Stimulated activated CD4-positive, alpha-beta T cell treated with anti-CD3 and anti-CD28 coated beads, Interleukin-15, amount 100 ng/mL, for 48 hours (primary cell): ENCODE measurements around the gene RAB40C.
A peak's percentile ranks its signal among the peaks of the same experiment; 100 is the strongest.

ENCODE experiments used
- DNase-seq, 2 donors: peaks; one replicate each; pipeline ENCODE4 v3.0.0-alpha.2; 2020; ENCODE audit warnings: low read depth in 2 of 2

Gene RAB40C

GRCh38 chr16:646679-647172, 56.9 kb downstream of the RAB40C start:
- DNase-seq: no peak

DNA sequence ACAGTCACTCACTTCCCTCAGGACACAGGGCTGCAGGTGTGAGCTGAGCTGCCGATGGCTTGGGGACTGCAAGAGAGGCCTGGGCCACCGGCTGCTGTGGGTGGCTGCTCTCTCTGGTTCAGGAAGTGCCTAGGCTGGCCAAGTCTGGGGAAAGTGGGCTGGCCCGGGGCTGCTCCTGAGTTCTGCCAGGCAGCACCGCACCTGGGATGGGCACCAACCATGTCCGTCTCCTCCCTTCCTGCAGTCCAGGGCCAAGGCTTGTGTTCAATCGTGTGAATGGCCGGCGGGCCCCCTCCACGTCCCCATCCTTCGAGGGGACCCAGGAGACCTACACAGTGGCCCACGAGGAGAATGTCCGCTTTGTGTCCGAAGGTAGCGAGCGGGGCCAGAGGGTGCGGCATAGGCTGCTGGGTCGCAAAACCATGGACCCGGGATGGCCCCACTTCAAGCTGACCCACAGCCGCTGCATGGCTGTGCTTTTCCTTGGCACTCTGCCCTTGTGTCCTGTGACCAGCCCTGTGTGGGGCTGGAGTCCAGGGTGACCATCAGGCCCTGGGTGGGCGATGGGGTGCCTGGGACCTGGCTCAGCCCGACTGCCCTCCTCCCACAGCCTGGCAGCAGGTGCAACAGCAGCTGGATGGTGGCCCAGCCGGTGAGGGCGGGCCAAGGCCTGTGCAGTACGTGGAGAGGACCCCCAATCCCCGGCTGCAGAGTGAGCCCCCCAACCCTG, 57.5 kb downstream of the RAB40C start:
- no peak for DNase-seq

DNA sequence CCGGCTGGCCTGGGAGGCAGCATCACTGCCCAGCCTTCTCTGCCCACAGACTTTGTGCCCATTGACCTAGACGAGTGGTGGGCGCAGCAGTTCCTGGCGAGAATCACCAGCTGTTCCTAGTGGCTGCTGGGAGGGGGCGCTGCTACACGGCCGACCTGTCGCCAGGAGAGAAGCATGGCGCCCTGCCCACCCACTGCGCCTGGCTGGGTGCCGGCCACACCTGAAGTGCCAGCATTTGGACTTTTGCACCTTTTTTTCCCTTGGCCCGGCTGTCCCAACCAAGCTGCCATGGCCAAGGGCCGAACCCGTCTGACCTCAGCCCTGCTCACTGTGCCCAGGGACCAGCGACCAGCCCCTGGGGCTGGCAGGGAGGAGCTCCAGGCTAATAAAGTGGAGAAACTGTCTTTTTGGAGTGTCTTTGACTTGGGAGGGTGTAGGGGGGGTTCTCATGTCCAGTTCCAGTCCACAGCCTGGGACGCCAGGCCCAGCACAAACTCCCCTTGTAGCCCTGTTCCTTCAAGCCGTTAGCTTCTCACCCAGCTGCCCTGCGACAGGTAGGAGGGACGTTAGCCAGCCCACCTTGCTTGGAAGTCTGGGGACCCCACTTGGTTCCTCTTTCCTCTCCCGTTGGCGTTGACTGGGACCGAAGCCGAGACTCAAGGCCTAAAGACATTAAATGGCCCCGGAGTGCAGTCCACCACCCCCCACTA, 58.4 kb downstream of the RAB40C start:
- DNase-seq: peak in 1 of 2 donors; percentile 47

DNA sequence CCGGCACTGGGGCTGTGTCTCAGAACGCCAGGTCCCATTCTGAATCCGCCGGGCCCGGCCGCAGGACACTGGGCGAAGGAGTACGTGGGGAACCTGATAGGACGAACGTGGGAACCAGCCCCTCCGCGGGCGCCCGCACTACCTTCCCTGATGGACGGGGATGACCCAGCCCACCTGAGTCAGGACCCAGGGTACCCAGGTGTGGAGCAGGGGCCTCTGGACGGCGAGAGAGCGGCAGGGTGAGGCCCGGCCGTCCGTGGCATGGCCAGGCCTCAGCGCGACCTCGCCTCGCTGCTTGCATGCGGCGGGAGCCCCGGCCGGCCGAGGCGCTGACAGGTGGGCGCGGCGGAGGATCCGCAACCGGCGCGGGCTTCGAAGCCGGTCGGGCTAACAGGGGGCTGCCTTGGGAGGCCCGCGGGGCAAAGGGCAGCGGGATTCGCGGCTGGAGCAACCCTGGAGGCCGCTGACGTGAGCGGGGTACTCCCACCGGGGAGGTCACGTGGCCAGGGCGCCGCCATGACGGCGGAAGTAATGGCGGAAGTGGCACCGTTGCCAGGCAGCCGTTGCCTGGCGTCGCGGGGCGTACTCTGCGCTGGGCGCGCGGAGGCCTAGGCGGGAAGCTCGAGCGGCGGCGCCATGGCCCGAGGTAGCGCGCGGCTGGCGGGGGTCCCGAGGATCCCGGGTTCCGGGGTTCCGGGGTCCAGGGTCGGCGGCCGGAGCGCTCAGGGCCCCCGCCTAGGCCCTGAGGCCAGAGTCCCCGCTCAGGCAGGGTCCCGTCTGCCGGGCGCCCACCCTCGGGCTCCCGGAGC, 59.1 kb downstream of the RAB40C start, which contains the start of gene WDR90:
TSS of gene WDR90 (plus strand) at position 585 of the 809 bp plus-strand sequence. CDS start at position 637, 52 bp downstream.
- peak; percentile 84 to 91 for DNase-seq

DNA sequence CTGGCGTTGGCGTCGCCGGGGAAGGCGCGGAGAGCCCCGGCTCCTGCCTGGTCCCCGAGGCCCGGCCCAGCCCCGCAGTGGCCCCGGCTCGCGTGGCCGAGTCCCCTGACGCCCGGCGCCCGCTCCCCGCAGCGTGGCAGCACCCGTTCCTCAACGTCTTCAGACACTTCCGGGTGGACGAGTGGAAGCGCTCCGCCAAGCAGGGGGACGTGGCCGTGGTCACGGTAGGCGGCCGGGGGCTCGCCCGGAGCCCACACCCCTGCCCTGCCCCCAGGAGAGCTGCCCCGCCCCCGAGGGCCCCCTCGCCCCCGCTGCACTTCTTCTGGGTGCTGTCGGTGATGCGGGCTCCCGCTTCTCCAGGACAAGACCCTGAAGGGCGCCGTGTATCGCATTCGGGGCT, 59.8 kb downstream of the RAB40C start:
- DNase-seq: no peak

DNA sequence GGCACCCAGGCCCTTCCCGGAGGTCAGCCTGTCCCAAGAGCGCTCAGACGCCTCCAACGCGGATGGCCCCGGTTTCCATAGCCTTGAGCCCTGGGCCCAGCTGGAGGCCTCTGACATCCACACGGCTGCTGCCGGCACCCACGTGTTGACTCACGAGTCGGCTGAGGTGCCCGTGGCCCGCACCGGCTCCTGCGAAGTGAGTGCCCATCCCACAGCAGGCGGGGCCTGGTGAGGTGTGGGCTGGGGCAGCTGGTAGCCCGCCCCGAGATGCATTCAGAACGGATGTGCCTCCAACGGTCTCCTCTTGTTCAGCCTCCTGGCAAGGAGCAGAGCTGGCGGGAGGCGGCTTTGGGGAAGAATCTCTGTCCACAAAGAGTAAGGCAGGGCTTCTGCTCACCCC, 62.0 kb downstream of the RAB40C start:
- no peak for DNase-seq

GRCh38 chr16:652454-653305, 62.8 kb downstream of the RAB40C start:
- DNase-seq: no peak

DNA sequence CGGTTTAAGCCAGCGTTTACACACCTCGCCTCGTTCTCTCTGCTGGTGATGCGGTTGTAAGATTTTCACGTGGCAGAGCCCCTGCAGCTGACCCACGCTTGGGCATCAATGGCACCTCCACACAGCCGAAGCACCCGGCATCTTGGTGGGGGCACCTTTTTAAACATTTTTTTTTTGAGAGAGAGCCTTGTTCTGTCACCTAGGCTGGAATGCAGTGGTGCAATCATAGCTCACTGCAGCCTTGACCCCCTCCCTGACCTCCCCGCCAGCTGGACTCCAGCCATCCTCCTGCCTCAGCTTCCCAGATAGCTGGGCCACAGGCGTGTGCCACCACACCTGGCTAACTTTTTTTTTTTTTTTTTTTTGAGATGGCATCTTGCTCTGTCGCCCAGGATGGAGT, 64.2 kb downstream of the RAB40C start:
- DNase-seq: no peak

- no peak for DNase-seq
These were observed 67.6 kb downstream of the RAB40C start for GRCh38 chr16:657487-657886.

GRCh38 chr16:658679-659571, 69.1 kb downstream of the RAB40C start:
- DNase-seq: no peak

DNA sequence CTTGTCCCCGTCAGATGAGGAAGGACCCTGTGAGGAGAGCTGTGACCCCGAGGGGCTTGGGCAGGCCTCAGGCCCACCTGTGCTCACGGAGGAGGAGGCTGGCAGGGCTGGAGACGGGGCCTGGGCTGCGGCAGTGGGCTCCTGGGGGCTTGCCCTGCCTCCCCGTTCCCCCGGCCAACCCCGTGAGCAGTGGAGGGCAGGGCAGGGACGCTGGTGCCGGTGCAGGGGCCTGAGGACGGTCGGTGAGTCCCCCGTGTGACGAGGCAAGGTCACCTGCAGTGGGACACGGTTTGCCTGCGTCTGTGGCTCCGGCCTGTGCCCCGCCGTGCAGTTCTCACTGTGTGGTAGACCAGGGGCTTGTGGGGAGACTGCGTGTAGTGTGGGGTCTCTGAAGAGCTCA, 69.8 kb downstream of the RAB40C start:
- no peak for DNase-seq

DNA sequence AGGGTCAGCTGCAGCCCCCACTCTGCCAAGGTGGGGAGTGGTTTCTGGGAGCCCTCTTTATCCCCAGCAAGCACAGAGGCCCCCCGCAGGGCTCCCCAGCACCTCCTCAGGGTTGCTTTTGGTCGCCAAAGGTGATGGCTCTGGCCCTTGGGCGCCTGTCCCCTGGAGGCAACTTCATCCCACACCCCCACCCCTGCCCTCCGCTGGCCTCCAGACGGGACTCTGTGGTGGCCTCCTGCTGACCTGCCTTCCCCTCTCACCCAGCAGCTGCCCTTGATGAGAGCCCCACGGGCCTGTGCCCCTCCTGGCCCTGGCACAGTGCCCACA, 70.2 kb downstream of the RAB40C start:
- DNase-seq: no peak

DNA sequence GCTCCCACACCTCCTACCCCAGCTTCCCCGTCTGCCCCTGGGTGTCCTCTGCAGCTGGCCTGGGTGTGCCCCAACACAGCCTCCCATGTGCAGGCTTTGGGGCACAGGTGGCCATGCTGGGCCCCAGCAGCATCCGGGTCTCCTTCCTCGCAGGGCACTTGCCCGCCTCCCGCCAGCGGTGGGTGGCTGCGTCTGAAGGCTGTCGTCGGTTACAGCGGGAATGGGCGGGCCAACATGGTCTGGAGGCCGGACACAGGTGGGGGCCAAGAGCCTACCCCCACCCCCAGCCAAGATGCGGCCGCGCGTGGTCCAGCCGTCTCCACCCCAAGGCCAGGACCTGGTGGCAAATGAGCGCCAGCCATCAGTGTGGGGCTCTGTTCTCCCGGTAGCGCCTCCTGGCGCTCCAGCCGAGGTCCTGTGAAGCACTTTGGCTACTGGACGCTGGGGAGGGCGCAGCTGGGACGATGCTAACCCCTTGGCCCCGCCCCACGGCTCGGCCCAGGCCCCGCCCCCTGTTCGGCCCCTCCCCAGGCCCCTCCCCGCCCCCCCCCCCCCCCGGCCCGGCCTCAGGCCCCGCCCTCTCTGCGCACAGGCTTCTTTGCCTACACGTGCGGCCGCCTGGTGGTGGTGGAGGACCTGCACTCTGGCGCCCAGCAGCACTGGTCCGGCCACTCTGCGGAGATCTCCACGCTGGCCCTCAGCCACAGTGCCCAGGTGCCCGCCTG, 70.8 kb downstream of the RAB40C start:
- peak; percentile 57 to 59 for DNase-seq

DNA sequence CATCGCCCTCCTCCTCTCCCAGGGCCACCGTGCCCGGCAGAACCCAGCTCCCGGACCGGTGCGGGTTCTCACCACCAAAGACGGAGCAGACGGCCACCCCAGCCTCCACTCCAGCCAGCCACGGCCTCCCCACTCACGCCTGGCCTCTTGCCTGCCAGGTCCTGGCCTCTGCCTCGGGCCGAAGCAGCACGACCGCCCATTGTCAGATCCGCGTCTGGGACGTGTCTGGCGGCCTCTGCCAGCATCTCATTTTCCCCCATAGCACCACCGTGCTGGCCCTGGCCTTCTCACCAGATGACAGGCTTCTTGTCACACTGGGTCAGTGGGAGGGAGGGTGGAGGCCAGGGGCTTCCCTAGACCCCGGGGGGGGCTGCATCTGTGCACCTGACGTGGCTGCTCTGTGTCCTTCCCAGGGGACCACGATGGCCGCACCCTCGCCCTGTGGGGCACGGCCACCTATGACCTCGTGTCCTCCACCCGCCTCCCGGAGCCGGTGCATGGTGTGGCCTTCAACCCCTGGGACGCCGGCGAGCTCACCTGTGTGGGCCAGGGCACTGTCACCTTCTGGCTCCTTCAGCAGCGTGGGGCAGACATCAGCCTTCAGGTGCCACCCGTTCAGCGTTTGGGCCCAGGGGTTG, 71.4 kb downstream of the RAB40C start:
- DNase-seq: no peak

DNA sequence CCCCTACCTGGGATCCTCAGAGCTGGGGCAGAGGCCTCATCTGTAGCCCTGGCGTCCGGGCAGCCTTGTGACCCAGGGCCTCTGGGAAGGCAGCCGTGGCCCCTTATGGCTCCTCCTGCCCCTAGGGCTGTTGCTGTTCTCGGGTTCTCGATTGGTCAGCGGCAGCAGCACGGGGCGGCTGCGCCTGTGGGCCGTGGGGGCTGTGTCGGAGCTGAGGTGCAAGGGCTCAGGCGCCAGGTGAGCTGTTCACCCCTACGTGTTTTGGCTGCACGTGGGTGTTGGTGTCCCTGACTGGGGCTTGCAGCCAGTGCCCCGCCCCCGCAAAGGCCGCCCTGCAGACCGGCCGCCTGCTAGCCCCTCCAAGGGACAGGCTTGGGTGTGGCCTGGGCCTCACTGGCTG, 72.2 kb downstream of the RAB40C start:
- no peak for DNase-seq

DNA sequence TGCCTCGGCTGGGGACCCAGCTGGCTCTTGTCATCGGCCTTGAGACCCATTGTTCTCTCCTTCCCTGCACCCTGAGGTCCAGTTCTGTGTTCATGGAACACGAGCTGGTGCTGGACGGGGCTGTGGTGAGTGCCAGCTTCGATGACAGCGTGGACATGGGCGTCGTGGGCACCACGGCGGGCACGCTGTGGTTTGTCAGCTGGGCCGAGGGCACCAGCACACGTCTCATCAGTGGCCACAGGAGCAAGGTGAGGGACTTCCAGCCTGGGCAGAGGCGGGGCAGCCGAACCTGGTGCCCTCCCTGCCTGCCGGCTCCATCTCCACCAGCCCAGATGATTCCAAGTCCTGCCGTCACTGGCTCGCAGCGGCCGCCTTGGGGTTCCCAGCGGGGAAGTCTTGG, 72.7 kb downstream of the RAB40C start:
- DNase-seq: no peak

GRCh38 chr16:666572-666971, 76.7 kb downstream of the RAB40C start:
- DNase-seq: no peak

GRCh38 chr16:667113-667779, 77.4 kb downstream of the RAB40C start:
- DNase-seq: no peak
